ENCODE data around the gene THAP8.

The THAP8 gene, protein sequence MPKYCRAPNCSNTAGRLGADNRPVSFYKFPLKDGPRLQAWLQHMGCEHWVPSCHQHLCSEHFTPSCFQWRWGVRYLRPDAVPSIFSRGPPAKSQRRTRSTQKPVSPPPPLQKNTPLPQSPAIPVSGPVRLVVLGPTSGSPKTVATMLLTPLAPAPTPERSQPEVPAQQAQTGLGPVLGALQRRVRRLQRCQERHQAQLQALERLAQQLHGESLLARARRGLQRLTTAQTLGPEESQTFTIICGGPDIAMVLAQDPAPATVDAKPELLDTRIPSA

DNA sequence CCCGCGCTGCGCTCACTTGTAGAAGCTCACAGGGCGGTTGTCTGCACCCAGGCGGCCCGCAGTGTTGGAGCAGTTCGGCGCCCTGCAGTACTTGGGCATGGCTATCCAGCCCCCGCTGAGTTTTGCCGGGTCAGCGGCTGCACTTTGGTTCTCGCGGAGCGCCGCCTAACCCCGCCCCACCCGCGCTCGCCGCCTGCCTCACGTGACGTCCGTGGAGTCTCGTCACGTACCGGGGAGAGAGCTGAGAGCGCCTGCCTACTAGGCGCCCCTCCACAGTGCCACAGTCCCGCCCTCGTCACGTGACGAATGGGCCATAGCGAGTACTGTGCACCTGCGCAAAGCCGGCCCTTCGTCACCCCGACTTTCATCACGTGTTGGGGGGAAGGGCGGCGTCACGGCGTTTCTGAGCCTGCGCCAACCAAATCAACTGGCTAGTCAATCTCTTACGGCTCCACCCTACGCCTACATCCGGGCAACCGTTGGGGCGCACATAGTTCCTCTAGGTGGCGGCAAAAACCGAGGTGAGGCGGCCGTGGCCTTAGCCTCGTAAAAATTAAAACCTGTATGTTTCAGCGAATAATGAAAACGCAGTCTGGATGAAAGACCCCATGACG lies at the start of gene THAP8:
TSS of gene THAP8 (minus strand) at position 167 of the 614 bp plus-strand sequence. CDS start at position 99, 68 bp downstream.
- peak within 1 kb of the TSS; percentile 94 for H3K27ac ChIP-seq (ENCODE audit: low read length)
- H3K9me3 ChIP-seq (ENCODE audit: control insufficient read depth in 1 of 2, low read length in 2 of 2) = no peaks in the 10 kb centered on the region
- peak within 1 kb of the TSS; percentile 86 to 96 for H3K4me3 ChIP-seq (ENCODE audit: low read depth in 1 of 2, low read length in 2 of 2)
- no peaks in the 10 kb centered on the region for H3K27me3 ChIP-seq (ENCODE audit: low read depth, low read length)
- peaks cover 0 to 7% of the 10 kb centered on the region in 2 donors for H3K36me3 ChIP-seq (ENCODE audit: control insufficient read depth in 1 of 2, insufficient read depth in 2 of 2, low read length in 2 of 2)
- H3K4me1 ChIP-seq (ENCODE audit: control insufficient read depth in 1 of 2, insufficient read depth in 2 of 2, low read length in 2 of 2) = peaks cover 0 to 12% of the 10 kb centered on the region in 2 donors

DNA sequence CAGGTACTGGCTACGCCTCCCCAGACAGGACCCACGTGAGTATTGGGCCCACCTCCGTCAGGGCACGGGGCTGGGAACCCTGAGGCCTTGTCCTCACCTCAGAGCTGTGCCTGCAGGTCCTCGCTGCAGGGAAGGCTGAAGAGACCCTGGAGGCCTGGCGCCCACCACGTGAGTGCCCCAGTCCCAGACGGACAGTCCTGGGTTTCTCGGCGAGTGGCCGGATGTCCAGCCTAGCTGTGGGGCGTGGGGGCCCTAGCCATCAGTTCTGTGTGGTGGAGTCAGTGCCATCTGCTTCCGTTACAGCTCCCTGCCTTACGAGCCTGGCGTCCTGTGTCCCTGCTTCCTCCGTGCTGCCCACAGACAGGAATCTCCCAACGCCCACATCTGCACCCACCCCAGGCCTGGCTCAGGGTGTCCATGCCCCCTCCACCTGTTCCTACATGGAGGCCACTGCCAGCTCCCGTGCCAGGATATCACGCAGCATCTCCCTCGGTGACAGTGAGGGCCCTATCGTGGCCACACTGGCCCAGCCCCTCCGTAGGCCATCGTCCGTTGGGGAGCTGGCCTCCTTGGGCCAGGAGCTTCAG lies 49.0 kb upstream of the THAP8 start:
- Histone ChIP-seq H3K9me3 (ENCODE audit: control insufficient read depth in 1 of 2, low read length in 2 of 2) (no peaks in the 10 kb centered on the region), H3K27ac (ENCODE audit: low read length) (no peak overlapping the region), H3K4me3 (ENCODE audit: low read depth in 1 of 2, low read length in 2 of 2) (no peak overlapping the region), H3K27me3 (ENCODE audit: low read depth, low read length) (no peaks in the 10 kb centered on the region), H3K36me3 (ENCODE audit: control insufficient read depth in 1 of 2, insufficient read depth in 2 of 2, low read length in 2 of 2) (no peaks in the 10 kb centered on the region), H3K4me1 (ENCODE audit: control insufficient read depth in 1 of 2, insufficient read depth in 2 of 2, low read length in 2 of 2) (no peaks in the 10 kb centered on the region)

DNA sequence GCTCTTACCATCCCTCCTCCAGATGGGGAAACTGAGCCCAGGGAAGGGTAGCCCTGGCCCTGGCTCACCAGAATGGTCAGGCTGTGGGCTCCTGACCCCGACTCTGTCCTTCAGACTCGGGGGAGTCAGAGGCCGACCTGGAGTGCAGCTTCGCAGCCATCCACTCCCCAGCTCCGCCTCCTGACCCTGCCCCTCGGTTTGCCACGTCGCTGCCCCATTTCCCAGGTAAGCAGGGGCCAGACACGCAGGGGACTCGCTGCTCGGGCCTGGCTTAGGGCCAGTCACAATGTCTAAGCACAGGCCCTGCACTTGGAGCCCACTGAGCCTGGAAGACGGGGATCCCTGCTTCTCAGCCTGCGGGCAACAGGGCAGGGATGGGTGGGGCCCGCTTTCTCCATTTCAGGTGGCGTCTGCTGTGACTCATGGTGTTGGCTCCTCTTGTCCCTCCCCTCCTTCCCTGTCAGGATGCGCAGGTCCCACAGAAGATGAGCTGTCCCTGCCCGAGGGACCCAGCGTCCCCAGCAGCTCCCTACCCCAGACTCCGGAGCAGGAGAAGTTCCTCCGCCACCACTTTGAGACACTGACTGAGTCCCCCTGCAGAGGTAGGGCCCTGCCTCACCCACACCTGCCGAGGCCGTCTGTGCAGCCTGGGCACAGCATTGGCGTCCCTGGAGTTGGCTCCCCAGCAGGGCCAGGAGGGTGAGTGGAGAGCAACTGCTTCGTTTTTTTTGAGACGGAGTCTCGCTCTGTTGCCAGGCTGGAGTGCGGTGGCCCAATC lies 47.7 kb upstream of the THAP8 start:
- Histone ChIP-seq H3K9me3 (ENCODE audit: control insufficient read depth in 1 of 2, low read length in 2 of 2) (no peaks in the 10 kb centered on the region), H3K4me1 (ENCODE audit: control insufficient read depth in 1 of 2, insufficient read depth in 2 of 2, low read length in 2 of 2) (no peaks in the 10 kb centered on the region), H3K4me3 (ENCODE audit: low read depth in 1 of 2, low read length in 2 of 2) (no peak overlapping the region), H3K36me3 (ENCODE audit: control insufficient read depth in 1 of 2, insufficient read depth in 2 of 2, low read length in 2 of 2) (no peaks in the 10 kb centered on the region), H3K27ac (ENCODE audit: low read length) (no peak overlapping the region), H3K27me3 (ENCODE audit: low read depth, low read length) (no peaks in the 10 kb centered on the region)

DNA sequence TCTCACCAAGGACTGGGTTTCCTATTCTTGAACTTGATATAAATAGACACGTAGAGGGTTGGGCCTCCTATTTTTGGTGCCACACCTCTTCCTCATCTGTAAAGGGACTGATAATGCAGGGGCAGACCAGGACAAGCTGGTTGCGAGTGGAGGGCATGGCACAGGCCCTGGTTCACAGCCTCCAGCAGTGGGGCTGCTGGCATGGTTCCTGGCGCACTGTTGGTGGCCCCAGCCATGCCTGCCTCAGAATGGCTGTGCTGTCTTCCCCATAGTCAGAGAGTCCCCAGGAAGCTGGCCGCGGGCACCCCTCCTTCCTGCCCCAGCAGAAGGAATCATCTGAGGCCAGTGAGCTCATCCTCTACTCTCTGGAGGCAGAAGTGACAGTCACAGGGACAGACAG lies 46.4 kb upstream of the THAP8 start:
- no peaks in the 10 kb centered on the region for H3K27me3 ChIP-seq (ENCODE audit: low read depth, low read length)
- no peaks in the 10 kb centered on the region for H3K36me3 ChIP-seq (ENCODE audit: control insufficient read depth in 1 of 2, insufficient read depth in 2 of 2, low read length in 2 of 2)
- no peaks in the 10 kb centered on the region for H3K9me3 ChIP-seq (ENCODE audit: control insufficient read depth in 1 of 2, low read length in 2 of 2)
- no peak overlapping the region for H3K4me3 ChIP-seq (ENCODE audit: low read depth in 1 of 2, low read length in 2 of 2)
- no peak overlapping the region for H3K27ac ChIP-seq (ENCODE audit: low read length)
- no peaks in the 10 kb centered on the region for H3K4me1 ChIP-seq (ENCODE audit: control insufficient read depth in 1 of 2, insufficient read depth in 2 of 2, low read length in 2 of 2)

DNA sequence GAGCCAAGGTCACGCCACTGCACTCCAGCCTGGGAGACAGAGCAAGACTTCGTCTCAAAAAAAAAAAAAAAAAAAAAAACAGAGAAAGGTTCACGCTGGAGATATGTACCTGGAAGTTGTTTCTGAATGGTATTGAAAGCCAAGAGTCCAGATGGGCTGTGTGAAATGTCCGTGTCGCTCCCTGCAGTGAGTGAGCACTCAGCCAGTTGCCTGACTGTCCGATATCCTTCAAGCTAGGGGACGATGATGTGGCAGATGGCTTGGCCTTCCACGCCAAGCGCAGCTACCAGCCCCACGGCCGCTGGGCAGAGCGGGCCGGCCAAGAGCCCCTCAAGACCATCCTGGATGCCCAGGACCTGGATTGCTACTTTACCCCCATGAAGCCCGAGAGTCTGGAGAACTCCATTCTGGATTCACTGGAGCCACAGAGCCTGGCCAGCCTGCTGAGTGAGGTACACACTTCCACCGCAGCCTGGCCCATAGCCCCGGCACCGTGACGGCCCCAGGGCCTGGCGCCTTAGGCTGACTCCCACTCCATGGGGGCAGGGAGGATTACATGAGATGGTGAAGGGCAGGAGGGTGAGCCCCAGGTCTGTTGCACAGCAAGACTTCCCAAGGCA lies 45.2 kb upstream of the THAP8 start:
- H3K4me3 ChIP-seq (ENCODE audit: low read depth in 1 of 2, low read length in 2 of 2) = no peak overlapping the region
- no peaks in the 10 kb centered on the region for H3K4me1 ChIP-seq (ENCODE audit: control insufficient read depth in 1 of 2, insufficient read depth in 2 of 2, low read length in 2 of 2)
- H3K27me3 ChIP-seq (ENCODE audit: low read depth, low read length) = no peaks in the 10 kb centered on the region
- H3K36me3 ChIP-seq (ENCODE audit: control insufficient read depth in 1 of 2, insufficient read depth in 2 of 2, low read length in 2 of 2) = no peaks in the 10 kb centered on the region
- H3K27ac ChIP-seq (ENCODE audit: low read length) = no peak overlapping the region
- no peaks in the 10 kb centered on the region for H3K9me3 ChIP-seq (ENCODE audit: control insufficient read depth in 1 of 2, low read length in 2 of 2)

DNA sequence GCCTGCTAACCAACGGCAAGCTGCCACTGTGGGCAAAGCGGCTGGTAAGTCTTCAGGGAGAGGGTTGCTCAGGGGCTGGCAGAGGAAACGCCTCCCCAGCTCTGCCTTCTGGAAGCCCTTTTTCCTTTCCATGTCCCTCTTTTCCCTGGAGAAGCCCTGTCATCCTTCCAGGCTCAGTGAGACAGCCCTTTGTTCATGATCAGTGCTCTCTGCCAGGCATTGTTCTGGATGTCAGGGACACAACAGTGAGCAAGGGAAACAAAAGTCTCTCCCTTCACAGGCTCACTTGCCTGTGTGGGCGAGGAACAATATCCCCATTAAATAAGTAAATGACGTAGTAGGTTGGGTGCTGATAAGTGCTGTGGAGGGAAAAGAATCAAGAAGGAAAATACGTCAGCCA lies 43.0 kb upstream of the THAP8 start:
- Histone ChIP-seq H3K27ac (ENCODE audit: low read length) (no peak overlapping the region), H3K27me3 (ENCODE audit: low read depth, low read length) (no peaks in the 10 kb centered on the region), H3K36me3 (ENCODE audit: control insufficient read depth in 1 of 2, insufficient read depth in 2 of 2, low read length in 2 of 2) (no peaks in the 10 kb centered on the region), H3K9me3 (ENCODE audit: control insufficient read depth in 1 of 2, low read length in 2 of 2) (no peaks in the 10 kb centered on the region), H3K4me1 (ENCODE audit: control insufficient read depth in 1 of 2, insufficient read depth in 2 of 2, low read length in 2 of 2) (no peaks in the 10 kb centered on the region), H3K4me3 (ENCODE audit: low read depth in 1 of 2, low read length in 2 of 2) (no peak overlapping the region)

DNA sequence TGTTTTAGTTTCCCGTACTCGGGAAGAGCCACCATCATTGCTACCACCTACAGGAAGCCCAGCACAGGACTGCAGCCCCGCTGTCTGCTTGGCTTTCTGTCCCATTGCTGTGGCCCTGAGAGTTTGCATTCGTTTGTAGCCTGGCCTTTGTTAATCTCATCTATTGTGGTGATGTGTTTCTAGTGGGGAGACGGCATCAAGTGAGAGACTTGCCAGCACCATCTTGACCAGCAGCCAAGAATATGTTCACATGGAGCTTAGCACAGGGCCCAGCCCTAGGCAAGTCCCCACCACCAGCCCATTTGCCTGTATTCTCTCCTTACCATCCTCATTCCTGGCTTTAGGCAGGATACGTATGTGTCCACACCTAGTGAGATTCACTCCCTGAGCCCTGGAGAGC lies 39.6 kb upstream of the THAP8 start:
- Histone ChIP-seq H3K4me3 (ENCODE audit: low read depth in 1 of 2, low read length in 2 of 2) (no peak overlapping the region), H3K36me3 (ENCODE audit: control insufficient read depth in 1 of 2, insufficient read depth in 2 of 2, low read length in 2 of 2) (no peaks in the 10 kb centered on the region), H3K4me1 (ENCODE audit: control insufficient read depth in 1 of 2, insufficient read depth in 2 of 2, low read length in 2 of 2) (no peaks in the 10 kb centered on the region), H3K9me3 (ENCODE audit: control insufficient read depth in 1 of 2, low read length in 2 of 2) (no peaks in the 10 kb centered on the region), H3K27ac (ENCODE audit: low read length) (no peak overlapping the region), H3K27me3 (ENCODE audit: low read depth, low read length) (no peaks in the 10 kb centered on the region)

DNA sequence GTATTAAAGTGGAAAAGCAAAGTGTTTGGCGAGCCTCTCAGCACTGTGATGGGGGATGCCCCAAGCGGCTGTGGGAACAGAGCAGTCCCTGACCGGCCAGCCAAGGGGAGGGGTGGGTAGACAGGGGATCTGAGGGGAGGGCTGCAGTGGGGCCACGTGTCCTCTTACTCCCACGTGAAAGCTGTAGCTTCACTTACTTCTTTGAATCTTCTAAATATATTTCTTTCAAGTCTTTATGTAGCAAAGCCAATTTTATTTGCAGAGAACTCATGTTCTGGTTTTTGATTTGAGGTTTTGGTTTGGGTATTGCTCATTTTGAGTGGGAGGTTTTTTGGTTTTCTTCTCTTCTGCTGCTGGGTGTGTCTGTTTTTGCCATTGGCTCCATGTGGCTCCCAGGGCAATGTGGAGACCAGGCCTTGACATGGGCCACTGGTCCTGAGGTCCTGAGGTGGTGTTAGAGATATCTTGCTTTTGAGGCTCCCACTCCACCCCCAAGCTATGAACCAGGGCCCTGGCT lies 39.1 kb upstream of the THAP8 start:
- Histone ChIP-seq H3K36me3 (ENCODE audit: control insufficient read depth in 1 of 2, insufficient read depth in 2 of 2, low read length in 2 of 2) (no peaks in the 10 kb centered on the region), H3K4me3 (ENCODE audit: low read depth in 1 of 2, low read length in 2 of 2) (no peak overlapping the region), H3K9me3 (ENCODE audit: control insufficient read depth in 1 of 2, low read length in 2 of 2) (no peaks in the 10 kb centered on the region), H3K4me1 (ENCODE audit: control insufficient read depth in 1 of 2, insufficient read depth in 2 of 2, low read length in 2 of 2) (no peaks in the 10 kb centered on the region), H3K27me3 (ENCODE audit: low read depth, low read length) (no peaks in the 10 kb centered on the region), H3K27ac (ENCODE audit: low read length) (no peak overlapping the region)

DNA sequence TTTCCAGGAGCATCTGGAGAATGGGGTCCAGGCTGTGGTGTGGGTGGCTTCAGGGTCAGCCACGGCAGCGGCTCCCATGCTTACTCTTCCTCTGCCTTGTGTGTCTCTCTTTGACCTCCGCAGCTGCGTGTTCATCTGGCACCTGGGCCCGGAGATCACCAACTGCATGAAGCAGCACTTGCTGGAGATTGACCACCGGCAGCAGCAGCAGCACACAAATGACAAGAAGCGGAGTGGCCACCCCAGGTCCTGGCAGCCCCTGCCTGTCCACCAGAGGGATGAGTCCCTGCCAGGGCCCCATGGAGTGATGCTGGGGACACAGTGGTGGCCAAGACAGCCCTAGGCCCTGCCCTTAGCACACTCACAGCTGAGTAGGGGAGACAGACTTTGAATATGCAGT lies 38.5 kb upstream of the THAP8 start:
- no peak overlapping the region for H3K27ac ChIP-seq (ENCODE audit: low read length)
- H3K4me1 ChIP-seq (ENCODE audit: control insufficient read depth in 1 of 2, insufficient read depth in 2 of 2, low read length in 2 of 2) = no peaks in the 10 kb centered on the region
- H3K9me3 ChIP-seq (ENCODE audit: control insufficient read depth in 1 of 2, low read length in 2 of 2) = no peaks in the 10 kb centered on the region
- H3K36me3 ChIP-seq (ENCODE audit: control insufficient read depth in 1 of 2, insufficient read depth in 2 of 2, low read length in 2 of 2) = no peaks in the 10 kb centered on the region
- no peaks in the 10 kb centered on the region for H3K27me3 ChIP-seq (ENCODE audit: low read depth, low read length)
- H3K4me3 ChIP-seq (ENCODE audit: low read depth in 1 of 2, low read length in 2 of 2) = no peak overlapping the region

DNA sequence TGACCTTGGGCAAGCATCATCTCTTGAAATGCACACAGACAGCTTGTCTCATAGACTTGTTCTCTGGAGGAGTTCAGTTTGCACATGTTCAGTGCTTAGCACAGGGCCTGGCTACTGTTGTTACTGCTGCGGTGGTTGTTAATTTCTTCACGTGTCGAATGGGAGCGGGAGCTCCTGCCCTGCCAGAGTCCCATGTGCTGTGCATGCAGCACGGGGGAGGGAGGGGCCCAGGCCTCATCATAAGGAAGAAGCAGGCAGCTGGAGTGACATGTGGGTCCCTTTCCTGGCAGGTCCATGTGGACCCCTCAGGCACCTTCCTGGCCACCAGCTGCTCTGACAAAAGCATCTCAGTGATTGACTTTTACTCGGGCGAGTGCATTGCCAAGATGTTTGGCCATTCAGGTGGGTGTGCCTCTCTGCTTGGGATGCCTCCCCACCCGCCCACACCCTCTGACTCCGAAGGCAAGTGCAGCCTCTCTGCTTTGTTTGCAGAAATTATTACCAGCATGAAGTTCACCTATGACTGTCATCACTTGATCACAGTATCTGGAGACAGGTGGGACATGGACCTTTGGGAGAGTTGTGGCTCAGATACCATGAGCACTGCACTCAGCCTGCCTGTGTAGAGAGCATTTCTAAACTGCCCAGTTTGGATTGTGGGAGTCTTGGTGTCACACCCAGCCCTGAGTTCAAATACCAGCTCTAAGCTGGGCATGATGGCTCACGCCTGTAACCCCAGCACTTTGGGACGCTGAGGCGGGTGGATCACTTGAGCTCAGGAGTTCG lies 37.0 kb upstream of the THAP8 start:
- no peaks in the 10 kb centered on the region for H3K9me3 ChIP-seq (ENCODE audit: control insufficient read depth in 1 of 2, low read length in 2 of 2)
- H3K4me3 ChIP-seq (ENCODE audit: low read depth in 1 of 2, low read length in 2 of 2) = no peak overlapping the region
- H3K27ac ChIP-seq (ENCODE audit: low read length) = no peak overlapping the region
- no peaks in the 10 kb centered on the region for H3K36me3 ChIP-seq (ENCODE audit: control insufficient read depth in 1 of 2, insufficient read depth in 2 of 2, low read length in 2 of 2)
- no peaks in the 10 kb centered on the region for H3K27me3 ChIP-seq (ENCODE audit: low read depth, low read length)
- no peaks in the 10 kb centered on the region for H3K4me1 ChIP-seq (ENCODE audit: control insufficient read depth in 1 of 2, insufficient read depth in 2 of 2, low read length in 2 of 2)

All from muscle layer of duodenum (tissue), 2 donors.